H1 (cell line): Measurements from ENCODE around the gene FAM222B. TPM values are rescaled to one million over a fixed set of nuclear protein-coding genes. Genes with fewer than 3 reads are reported as not detected.

Source experiments
- CTCF ChIA-PET: fragments of 300-600 bp; sonication (Branson Sonifier 250); formaldehyde crosslinking; loops from one replicate; lab custom pipeline; 2021; ENCODE audit not compliant: partially characterized antibody; lab: Charles Lee
- POLR2A ChIA-PET: fragments of 300-600 bp; sonication (Branson Sonifier 250); formaldehyde crosslinking; loops from one replicate; lab custom pipeline; 2021; ENCODE audit warnings: inconsistent platforms; ENCODE audit not compliant: partially characterized antibody; lab: Charles Lee
- DNase-seq, 2 experiments: peaks; one replicate each; pipeline versions ENCODE4 v3.0.0 to v3.0.0-alpha.2; 2010 to 2022; ENCODE audit warnings: low spot score in 2 of 2, low read depth in 1 of 2, mixed read lengths in 1 of 2
- FAIRE-seq: peaks from 2 replicates; lab custom pipeline; 2011; peaks lifted over from hg19 to GRCh38; lab: Jason Lieb, UNC
- H2AFZ ChIP-seq: 2 replicates; pipeline ENCODE4 v1.8.1; 2012; ENCODE audit warnings: low read length, inconsistent platforms
- H2AK5ac ChIP-seq: 2 replicates; pipeline ENCODE4 v1.6.1; 2013; ENCODE audit warnings: low read depth, low read length
- H2BK120ac ChIP-seq: replicated peaks from 2 replicates; pipeline ENCODE3; 2013; ENCODE audit warnings: low read depth, low read length, inconsistent platforms
- H2BK12ac ChIP-seq: 2 replicates; pipeline ENCODE4 v1.6.1; 2013; ENCODE audit warnings: low read depth, low read length
- H2BK15ac ChIP-seq: 2 replicates; pipeline ENCODE4 v1.6.1; 2013; ENCODE audit warnings: low read length
- H2BK20ac ChIP-seq: 2 replicates; pipeline ENCODE4 v1.6.1; 2013; ENCODE audit warnings: low read length
- H2BK5ac ChIP-seq: 2 replicates; pipeline ENCODE4 v1.6.1; 2013; ENCODE audit warnings: low read depth, low read length
- H3K14ac ChIP-seq: 2 replicates; pipeline ENCODE4 v1.6.1; 2013; ENCODE audit warnings: inconsistent platforms; ENCODE audit not compliant: insufficient read length
- H3K18ac ChIP-seq: 2 replicates; pipeline ENCODE4 v1.6.1; 2013; ENCODE audit warnings: low read length; ENCODE audit errors: extremely low read depth
- H3K23ac ChIP-seq: 2 replicates; pipeline ENCODE4 v1.6.1; 2013; ENCODE audit warnings: inconsistent platforms; ENCODE audit not compliant: insufficient read length
- H3K23me2 ChIP-seq: 2 replicates; pipeline ENCODE4 v1.6.1; 2013; ENCODE audit warnings: low read depth, low read length
- H3K27ac ChIP-seq: 2 replicates; pipeline ENCODE4 v1.6.1; 2011; ENCODE audit warnings: low read depth, low read length, inconsistent platforms
- H3K27me3 ChIP-seq, 4 experiments: replicated peaks in 1 of 4; 1 replicate in 1 of 4; 2 replicates in 3 of 4; pipeline versions ENCODE4 v1.6.1 to v1.8.1; 2011 to 2013; ENCODE audit warnings: low read length in 3 of 4, mild to moderate bottlenecking in 3 of 4, inconsistent platforms in 2 of 4, mixed read lengths in 2 of 4, moderate library complexity in 1 of 4; ENCODE audit not compliant: control insufficient read depth in 3 of 4, insufficient read depth in 3 of 4; ENCODE audit errors: extremely low read depth in 1 of 4
- H3K36me3 ChIP-seq, 4 experiments: 2 replicates each; pipeline versions ENCODE4 v1.6.1 to v1.8.1; 2011 to 2013; ENCODE audit warnings: mild to moderate bottlenecking in 4 of 4, low read length in 3 of 4, moderate library complexity in 2 of 4, control low read depth in 1 of 4, inconsistent platforms in 1 of 4; ENCODE audit not compliant: insufficient read depth in 4 of 4, control insufficient read depth in 2 of 4
- H3K4ac ChIP-seq: replicated peaks from 2 replicates; pipeline ENCODE3; 2013; ENCODE audit warnings: low read length, low read depth, mixed read lengths, inconsistent platforms; ENCODE audit not compliant: insufficient read length
- H3K4me1 ChIP-seq, 4 experiments: replicated peaks in 1 of 4; 1 replicate in 1 of 4; 2 replicates in 3 of 4; pipeline versions ENCODE4 v1.6.1 to v1.8.1; 2011 to 2013; ENCODE audit warnings: low read length in 3 of 4, inconsistent platforms in 2 of 4, mixed read lengths in 1 of 4; ENCODE audit not compliant: insufficient read depth in 4 of 4, control insufficient read depth in 3 of 4
- H3K4me2 ChIP-seq, 2 experiments: 2 replicates each; pipeline versions ENCODE4 v1.6.1 to v1.8.1; 2011 to 2013; ENCODE audit warnings: low read depth in 2 of 2, low read length in 2 of 2, control low read depth in 1 of 2, inconsistent platforms in 1 of 2, mild to moderate bottlenecking in 1 of 2; ENCODE audit not compliant: insufficient read depth in 1 of 2
- H3K4me3 ChIP-seq, 4 experiments: fragments of 200-600, 300-600 bp in 1 of 4; sonication (generic), shearing (Covaris generic), sonication (Bioruptor Twin) in 1 of 4; 2 replicates each; pipeline versions ENCODE4 v1.5.1 to v1.8.1; 2011 to 2016; ENCODE audit warnings: low read length in 4 of 4, low read depth in 3 of 4, control low read depth in 2 of 4, inconsistent platforms in 2 of 4, mild to moderate bottlenecking in 2 of 4, mixed read lengths in 1 of 4, moderate library complexity in 1 of 4; ENCODE audit not compliant: insufficient read depth in 2 of 4; ENCODE audit errors: extremely low read depth in 1 of 4
- H3K56ac ChIP-seq: replicated peaks from 2 replicates; pipeline ENCODE3; 2013; ENCODE audit warnings: low read depth, mild to moderate bottlenecking, mixed read lengths, low read length, inconsistent platforms; ENCODE audit not compliant: insufficient read length
- H3K79me1 ChIP-seq: 2 replicates; pipeline ENCODE4 v1.6.1; 2013; ENCODE audit warnings: low read depth, low read length, control low read depth
- H3K79me2 ChIP-seq, 2 experiments: 2 replicates each; pipeline versions ENCODE4 v1.6.1 to v1.8.1; 2012 to 2013; ENCODE audit warnings: low read length in 2 of 2, mild to moderate bottlenecking in 2 of 2, inconsistent platforms in 1 of 2; ENCODE audit not compliant: insufficient read depth in 2 of 2, control insufficient read depth in 1 of 2
- H3K9ac ChIP-seq, 4 experiments: replicated peaks in 1 of 4; 1 replicate in 1 of 4; 2 replicates in 3 of 4; pipeline versions ENCODE4 v1.6.1 to v1.8.1; 2011 to 2013; ENCODE audit warnings: low read depth in 3 of 4, low read length in 3 of 4, control low read depth in 2 of 4, mild to moderate bottlenecking in 2 of 4, moderate library complexity in 2 of 4, inconsistent platforms in 1 of 4; ENCODE audit errors: extremely low read depth in 1 of 4
- H3K9me3 ChIP-seq, 2 experiments: 2 replicates each; pipeline versions ENCODE4 v1.6.1 to v1.8.1; 2012 to 2013; ENCODE audit warnings: mild to moderate bottlenecking in 2 of 2, moderate library complexity in 2 of 2, control low read depth in 1 of 2, inconsistent platforms in 1 of 2, low read depth in 1 of 2, low read length in 1 of 2, mixed read lengths in 1 of 2; ENCODE audit not compliant: insufficient read depth in 2 of 2
- H4K20me1 ChIP-seq, 2 experiments: replicated peaks in 1 of 2; 2 replicates each; pipeline versions ENCODE3 to v1.8.1; 2011 to 2013; ENCODE audit warnings: inconsistent platforms in 2 of 2, low read length in 2 of 2, mild to moderate bottlenecking in 1 of 2; ENCODE audit not compliant: insufficient read depth in 2 of 2, control insufficient read depth in 1 of 2
- H4K5ac ChIP-seq: 2 replicates; pipeline ENCODE4 v1.6.1; 2013; ENCODE audit warnings: low read length, low read depth, mixed read lengths, inconsistent platforms; ENCODE audit not compliant: insufficient read length
- H4K8ac ChIP-seq: 2 replicates; pipeline ENCODE4 v1.8.0; 2013; ENCODE audit warnings: mild to moderate bottlenecking, moderate library complexity, low read length, inconsistent platforms; ENCODE audit not compliant: insufficient read depth; ENCODE audit errors: extremely low read depth
- H4K91ac ChIP-seq: replicated peaks from 2 replicates; pipeline ENCODE3; 2013; ENCODE audit warnings: low read length, mixed read lengths, inconsistent platforms; ENCODE audit not compliant: insufficient read length
- CBX8 ChIP-seq: fragments of 300-800, 300-1000 bp; sonication (generic); IDR thresholded peaks from 2 replicates; pipeline ENCODE4 v1.7.1; 2016; ENCODE audit warnings: low read depth, low read length, borderline replicate concordance
- CEBPB ChIP-seq: IDR thresholded peaks from 2 replicates; pipeline ENCODE4 v1.6.1; 2012; ENCODE audit warnings: low read depth, low read length
- EGR1 ChIP-seq: IDR thresholded peaks from 2 replicates; pipeline ENCODE4 v1.6.1; 2011; ENCODE audit warnings: low read depth, low read length, borderline replicate concordance
- JUN ChIP-seq: IDR thresholded peaks from 2 replicates; pipeline ENCODE4 v1.6.1; 2011; ENCODE audit warnings: low read depth, mild to moderate bottlenecking, improper control_type of control experiment, low read length
- KDM4A ChIP-seq: IDR thresholded peaks from one replicate; pipeline ENCODE4 v1.7.1; 2012; ENCODE audit warnings: low read depth, mild to moderate bottlenecking, moderate library complexity, low read length, inconsistent platforms; ENCODE audit not compliant: severe bottlenecking
- RAD21 ChIP-seq, 2 experiments: IDR thresholded peaks in 1 of 2; conservative IDR thresholded peaks in 1 of 2; 2 replicates each; pipeline ENCODE4 v1.6.1; 2011; ENCODE audit warnings: low read depth in 2 of 2, low read length in 2 of 2, improper control_type of control experiment in 1 of 2, inconsistent platforms in 1 of 2, mild to moderate bottlenecking in 1 of 2, moderate library complexity in 1 of 2
- RFX5 ChIP-seq: IDR thresholded peaks from 2 replicates; pipeline ENCODE4 v1.6.1; 2011; ENCODE audit warnings: low read depth, low read length, improper control_type of control experiment, borderline replicate concordance
- SAP30 ChIP-seq: fragments of 300-600 bp; sonication (generic); IDR thresholded peaks from 2 replicates; pipeline ENCODE4 v1.7.1; 2012; ENCODE audit warnings: low read length, moderate library complexity, mild to moderate bottlenecking, inconsistent platforms; ENCODE audit not compliant: insufficient read depth, insufficient replicate concordance
- TAF7 ChIP-seq: optimal IDR thresholded peaks from 2 replicates; pipeline ENCODE3; 2011; ENCODE audit warnings: low read depth, mild to moderate bottlenecking, inconsistent platforms, low read length, moderate library complexity, borderline replicate concordance
- YY1 ChIP-seq: IDR thresholded peaks from 2 replicates; pipeline ENCODE4 v1.6.1; 2011; ENCODE audit warnings: low read depth, mild to moderate bottlenecking, low read length
- ZNF274 ChIP-seq: IDR thresholded peaks from 2 replicates; pipeline ENCODE4 v1.7.0; 2012; ENCODE audit warnings: low read length, borderline replicate concordance; ENCODE audit errors: extremely low read depth
- WGBS, 2 experiments: shearing (Covaris generic) in 1 of 2; methylation state at CpG; one replicate each; pipeline versions ENCODE4 v1.1.6 to v1.1.7; 2013 to 2015; ENCODE audit warnings: low lambda C conversion rate in 2 of 2, mixed read lengths in 2 of 2, inconsistent platforms in 1 of 2, low coverage in 1 of 2, missing lambda C conversion rate in 1 of 2; ENCODE audit not compliant: insufficient replicate concordance in 2 of 2, insufficient coverage in 1 of 2, insufficient read length in 1 of 2; ENCODE audit errors: extremely low coverage in 1 of 2, missing lambda C conversion rate in 1 of 2; 5-methylcytosine and 5-hydroxymethylcytosine counted together
- polyA plus RNA-seq, 7 experiments: library from polyadenylated mRNA; depleted of rRNA in 3 of 7; stranded (reverse) in 5 of 7; unstranded in 2 of 7; fragments of >200 nt in 5 of 7; fragments of 200-250 nt in 2 of 7; gene quantifications; 1 replicate in 5 of 7; 2 replicates in 1 of 7; 4 replicates in 1 of 7; pipeline versions ENCODE4 v1.2.1 to v1.2.3, GENCODE V29; 2011 to 2013; ENCODE audit warnings: missing spikeins in 2 of 7, mixed read lengths in 2 of 7
- total RNA-seq: library from RNA; stranded (reverse); fragmentation: NEBNext Ultra II Directional; extraction: Animal tissue kit (Norgen Biotek cat#: 25700); gene quantifications from 2 replicates; pipeline ENCODE4 v1.2.1, GENCODE V29; 2021
- TF ChIP-seq, protein P1 (sequence below): IDR thresholded peaks from 2 replicates; pipeline ENCODE4 v1.6.1; 2012; ENCODE audit warnings: inconsistent platforms

FAM222B gene
- total and polyA plus RNA-seq, 2 of the 8 experiments (the other 6 are each of a cell fraction or from before 2014, with no cell fraction given) = 42.1 to 81.7 TPM

DNA sequence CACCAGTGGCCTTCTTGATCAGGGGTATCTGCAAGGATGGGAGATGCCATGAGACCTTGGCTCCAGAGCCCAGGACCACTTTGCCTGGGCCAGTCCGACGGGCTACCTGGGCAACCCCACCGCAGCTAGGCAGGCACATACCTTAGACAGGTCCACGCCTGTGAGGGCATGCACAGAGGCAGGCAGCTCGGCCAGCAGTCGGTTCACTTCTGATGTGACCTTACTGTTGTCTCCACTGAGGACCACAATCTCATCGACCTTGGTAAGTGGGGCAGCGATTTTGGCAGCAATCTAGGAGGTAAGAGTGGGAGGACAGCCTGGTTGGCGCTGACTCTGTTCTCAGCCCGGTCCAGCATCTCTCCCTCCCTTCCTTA, 38.0 kb upstream of the FAM222B start:
- H3K4me2 ChIP-seq = no peak overlapping the region
- POLR2A ChIA-PET = interaction anchor here (0.6 to 1.9 kb wide), 2 partner anchors 10 to 164 kb away, joined by 4 to 6 read pairs; no protein-coding TSS in a partner anchor
- no peaks in the 10 kb centered on the region for H3K79me2 ChIP-seq
- no peak overlapping the region for H2BK5ac ChIP-seq
- WGBS, 2 experiments = 96% methylated on average over 10 of the region's 10 CpGs; no CpG with 5 or more reads in 1 of the 2 experiments
- no peak overlapping the region for H2AK5ac ChIP-seq
- no peak overlapping the region for H2BK20ac ChIP-seq
- DNase-seq = no peak
- no peak overlapping the region for H2BK120ac ChIP-seq
- no peak overlapping the region for H3K4me3 ChIP-seq
- H3K23me2 ChIP-seq = no peaks in the 10 kb centered on the region
- no peak overlapping the region for H3K18ac ChIP-seq
- no peak overlapping the region for H2BK12ac ChIP-seq
- H3K9ac ChIP-seq = no peak overlapping the region
- no peak for FAIRE-seq
- H3K27me3 ChIP-seq = no peaks in the 10 kb centered on the region; a peak in 1 of 7 replicates
- H4K20me1 ChIP-seq = peaks cover 0 to 4% of the 10 kb centered on the region in 2 experiments
- H4K5ac ChIP-seq = no peak overlapping the region
- no peak overlapping the region for H3K23ac ChIP-seq
- no peak overlapping the region for H3K14ac ChIP-seq
- H2AFZ ChIP-seq = no peak overlapping the region
- no peaks in the 10 kb centered on the region for H3K9me3 ChIP-seq
- H3K79me1 ChIP-seq = no peaks in the 10 kb centered on the region; the same call in 1 of the 2 replicates
- no peak for TF ChIP-seq CEBPB
- TF ChIP-seq ZNF274 = no peak
- TF ChIP-seq EGR1 = no peak
- TF ChIP-seq CBX8 = no peak
- no peak for TF ChIP-seq RAD21 (IDR thresholded peaks at IDR 0.05 in 1 of 2, conservative IDR thresholded peaks at IDR 0.05 in 1 of 2; ENCODE audit: low read depth in 2 of 2, low read length in 2 of 2)
- TF ChIP-seq SAP30 = no peak
- no peak for TF ChIP-seq YY1
- no peak for TF ChIP-seq TAF7
- TF ChIP-seq, protein P1, sequence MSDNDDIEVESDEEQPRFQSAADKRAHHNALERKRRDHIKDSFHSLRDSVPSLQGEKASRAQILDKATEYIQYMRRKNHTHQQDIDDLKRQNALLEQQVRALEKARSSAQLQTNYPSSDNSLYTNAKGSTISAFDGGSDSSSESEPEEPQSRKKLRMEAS = no peak
- no peak for TF ChIP-seq RFX5
- TF ChIP-seq JUN = no peak
- TF ChIP-seq KDM4A = no peak
- TF ChIP-seq, all 59 proteins: peak for 0
- H3K56ac ChIP-seq = no peak overlapping the region
- H4K8ac ChIP-seq = no peak overlapping the region; the same call in 1 of the 2 replicates
- H3K36me3 ChIP-seq = peaks cover 9 to 34% (median 24%) of the 10 kb centered on the region in 4 experiments; a peak in 6 of 8 replicates
- no peak overlapping the region for H3K4ac ChIP-seq
- no peak overlapping the region for H4K91ac ChIP-seq
- no peak overlapping the region for H2BK15ac ChIP-seq
- H3K27ac ChIP-seq = no peak overlapping the region
- no peaks in the 10 kb centered on the region; a peak in 3 of 7 replicates for H3K4me1 ChIP-seq
- CTCF ChIA-PET = interaction anchor here (0.6 to 5.7 kb wide), 14 partner anchors 10 to 153 kb away, joined by 3 to 73 read pairs (median 8); partner anchors contain the start of genes FLOT2 and TLCD1
